ENCODE results near the gene B4GALT6. TPM values are rescaled to one million over a fixed set of nuclear protein-coding genes. Genes with fewer than 3 reads are reported as not detected.

B4GALT6 gene
- total RNA-seq, 4 donors from 2014 or later: 1.8 to 3.4 (median 2.2) TPM

- DNase-seq (ENCODE audit: low spot score in 2 of 2): peak; percentile 84
- no peak overlapping the region for H3K4me3 ChIP-seq
- H3K27ac ChIP-seq: no peak overlapping the region
- no peaks in the 10 kb centered on the region for H3K27me3 ChIP-seq
- no peaks in the 10 kb centered on the region for H3K36me3 ChIP-seq
- TF ChIP-seq POLR2A (IDR thresholded peaks at IDR 0.05) (no peak), POLR2AphosphoS5 (IDR thresholded peaks at IDR 0.05) (no peak), CTCF (IDR thresholded peaks at IDR 0.05) (peak; percentile 53 to 81)
- 32% methylated on average over 7 of the region's 7 CpGs for WGBS
- H3K9me3 ChIP-seq: no peaks in the 10 kb centered on the region
- H3K4me1 ChIP-seq: peaks cover 17% of the 10 kb centered on the region
Observed at GRCh38 chr18:31722369-31722957, 38.1 kb upstream of the B4GALT6 start.

- Histone ChIP-seq H3K27me3 (no peaks in the 10 kb centered on the region), H3K27ac (no peak overlapping the region)
Observed at GRCh38 chr18:31721601-31722000, 37.2 kb upstream of the B4GALT6 start.

GRCh38 chr18:31720867-31721266 is 36.5 kb upstream of the B4GALT6 start:
- no peak overlapping the region for H3K27ac ChIP-seq
- H3K27me3 ChIP-seq: no peaks in the 10 kb centered on the region
- H3K4me1 ChIP-seq: peaks cover 17% of the 10 kb centered on the region
- no peaks in the 10 kb centered on the region for H3K36me3 ChIP-seq
- H3K9me3 ChIP-seq: no peaks in the 10 kb centered on the region
- TF ChIP-seq CTCF (IDR thresholded peaks at IDR 0.05) (no peak), POLR2AphosphoS5 (IDR thresholded peaks at IDR 0.05) (no peak), EP300 (IDR thresholded peaks at IDR 0.05) (no peak), POLR2A (IDR thresholded peaks at IDR 0.05) (no peak)
- H3K4me3 ChIP-seq: no peak overlapping the region
- WGBS: 65% methylated on average over 7 of the region's 7 CpGs
- no peak for DNase-seq (ENCODE audit: low spot score in 2 of 2)

More at GRCh38 chr18:31721601-31722000, 37.2 kb upstream of the B4GALT6 start:
- TF ChIP-seq CTCF (IDR thresholded peaks at IDR 0.05) (no peak), POLR2AphosphoS5 (IDR thresholded peaks at IDR 0.05) (no peak), EP300 (IDR thresholded peaks at IDR 0.05) (no peak), POLR2A (IDR thresholded peaks at IDR 0.05) (no peak)
- Histone ChIP-seq H3K4me1 (peaks cover 17% of the 10 kb centered on the region), H3K9me3 (no peaks in the 10 kb centered on the region), H3K36me3 (no peaks in the 10 kb centered on the region), H3K4me3 (no peak overlapping the region)
- WGBS: 51% methylated on average over 3 of the region's 3 CpGs
- DNase-seq (ENCODE audit: low spot score in 2 of 2): no peak

GRCh38 chr18:31719363-31720006 is 35.1 kb upstream of the B4GALT6 start:
- Histone ChIP-seq H3K27me3 (no peaks in the 10 kb centered on the region), H3K27ac (no peak overlapping the region), H3K36me3 (no peaks in the 10 kb centered on the region), H3K4me3 (no peak overlapping the region), H3K4me1 (peaks cover 12% of the 10 kb centered on the region), H3K9me3 (no peaks in the 10 kb centered on the region)
- DNase-seq (ENCODE audit: low spot score in 2 of 2): no peak
- TF ChIP-seq POLR2AphosphoS5 (IDR thresholded peaks at IDR 0.05) (no peak), CTCF (IDR thresholded peaks at IDR 0.05) (no peak), POLR2A (IDR thresholded peaks at IDR 0.05) (no peak), EP300 (IDR thresholded peaks at IDR 0.05) (no peak)
- WGBS: 79% methylated on average over 7 of the region's 7 CpGs

- no peak overlapping the region for H3K4me3 ChIP-seq
- peaks cover 1% of the 10 kb centered on the region for H3K4me1 ChIP-seq
- H3K27ac ChIP-seq: no peak overlapping the region
- H3K36me3 ChIP-seq: no peaks in the 10 kb centered on the region
- TF ChIP-seq POLR2A (IDR thresholded peaks at IDR 0.05): no peak
- WGBS: 80% methylated on average over 3 of the region's 3 CpGs
- no peaks in the 10 kb centered on the region for H3K27me3 ChIP-seq
- DNase-seq (ENCODE audit: low spot score in 2 of 2): no peak
- H3K9me3 ChIP-seq: no peaks in the 10 kb centered on the region
Observed at GRCh38 chr18:31718386-31718785, 34.0 kb upstream of the B4GALT6 start.

All from suprapubic skin (tissue), 4 donors.